ENCODE results near the gene SLC13A1.
"Not testable (repeated sequence)": the region's sequence is repeated elsewhere in the genome, so short reads cannot be mapped to it uniquely, and the experiment has no call there.

SLC13A1 gene

DNA sequence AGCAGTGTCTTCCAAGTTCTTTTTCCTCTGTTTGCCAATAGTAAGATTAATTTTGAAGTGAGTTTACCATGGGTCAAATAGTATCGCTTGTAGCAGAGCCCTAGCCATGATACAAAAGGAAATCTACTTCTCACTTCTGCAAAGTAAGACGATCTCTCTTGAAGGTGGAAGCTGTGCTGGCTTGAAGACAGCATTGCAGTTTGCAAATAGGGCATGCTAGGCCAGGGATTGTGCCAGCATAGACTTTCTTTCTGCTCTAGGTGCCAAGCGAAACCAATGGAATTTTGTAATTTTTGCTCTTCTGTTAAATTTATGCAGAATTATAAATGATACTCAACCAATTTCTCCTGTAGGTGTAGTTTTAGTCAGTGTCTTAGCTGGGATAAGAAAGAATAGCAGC, 74.5 kb downstream of the SLC13A1 start:
- DNase-seq: no peak

DNA sequence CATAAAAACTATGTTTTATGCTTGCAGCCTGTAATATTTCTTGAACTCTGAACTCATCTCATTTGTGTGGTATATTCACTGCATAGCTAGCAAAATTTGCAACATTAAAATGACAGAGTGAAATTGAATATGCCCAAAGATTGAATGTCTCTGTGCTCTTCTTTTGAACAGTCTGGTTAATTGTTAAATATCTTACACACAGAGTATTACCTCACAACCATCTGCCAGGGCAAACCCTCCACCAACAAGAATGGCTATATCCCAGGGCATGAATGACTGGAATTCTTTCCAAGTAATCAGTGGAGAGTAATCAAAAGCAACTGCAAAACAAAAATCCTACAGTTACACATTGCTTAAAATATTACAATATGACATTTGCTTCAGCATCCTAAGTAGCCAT, 76.9 kb downstream of the SLC13A1 start:
- no peak for DNase-seq

DNA sequence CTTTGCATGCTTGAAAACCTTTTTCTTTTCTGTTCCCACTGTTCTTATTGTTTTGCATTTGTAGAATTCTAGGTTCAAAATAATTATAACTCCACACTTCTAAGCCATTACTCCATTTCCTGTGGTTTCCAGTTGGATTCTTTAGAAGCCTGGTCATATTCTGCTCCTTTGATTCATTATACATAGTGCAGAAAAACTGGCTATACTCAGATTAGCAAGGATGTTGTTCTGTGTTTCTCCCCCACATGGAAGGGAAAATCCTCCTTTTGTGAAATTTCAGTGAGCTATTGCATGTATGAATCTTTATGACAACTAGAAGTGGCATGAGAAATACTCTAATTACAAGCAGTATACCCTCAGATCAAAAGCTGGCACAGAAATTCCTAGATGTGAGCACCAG, 79.5 kb downstream of the SLC13A1 start:
- DNase-seq: no peak

DNA sequence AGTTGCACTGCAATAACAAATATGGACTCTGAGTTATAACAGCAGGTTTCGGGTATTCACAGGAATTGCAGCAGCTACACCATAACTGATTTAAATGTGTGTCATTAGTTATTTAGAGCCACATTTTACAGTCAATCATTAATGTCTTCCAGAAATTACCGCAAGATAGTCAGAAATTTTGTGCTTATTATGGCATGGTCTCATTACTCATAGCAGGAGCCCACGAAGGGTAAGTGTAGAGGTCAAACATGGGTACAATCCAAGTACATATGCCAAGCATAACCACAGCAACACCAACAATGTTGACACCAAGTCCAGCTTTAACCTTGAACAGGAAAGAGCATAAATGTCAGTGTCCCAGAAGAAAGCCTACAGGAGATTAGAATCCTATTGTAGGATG, 84.4 kb downstream of the SLC13A1 start:
- DNase-seq: no peak

DNA sequence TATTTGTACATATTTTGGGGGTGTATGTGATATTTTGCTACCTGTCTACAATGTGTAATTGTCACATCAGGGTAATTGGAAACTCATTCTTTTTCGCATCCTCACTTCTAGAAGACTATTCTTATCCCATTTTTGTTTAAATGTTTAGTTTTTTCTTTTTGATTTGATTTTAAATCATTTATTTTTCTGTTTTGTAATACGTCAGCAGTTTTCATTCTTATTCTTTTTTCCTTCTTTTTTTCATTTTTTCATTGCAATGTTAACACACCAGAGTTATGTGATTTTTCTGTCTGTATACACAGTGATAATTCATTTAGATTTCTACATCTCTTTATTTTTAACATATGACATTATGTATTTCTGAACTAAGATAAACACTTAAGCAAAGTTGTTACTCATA, 85.5 kb downstream of the SLC13A1 start:
- DNase-seq: no peak

DNA sequence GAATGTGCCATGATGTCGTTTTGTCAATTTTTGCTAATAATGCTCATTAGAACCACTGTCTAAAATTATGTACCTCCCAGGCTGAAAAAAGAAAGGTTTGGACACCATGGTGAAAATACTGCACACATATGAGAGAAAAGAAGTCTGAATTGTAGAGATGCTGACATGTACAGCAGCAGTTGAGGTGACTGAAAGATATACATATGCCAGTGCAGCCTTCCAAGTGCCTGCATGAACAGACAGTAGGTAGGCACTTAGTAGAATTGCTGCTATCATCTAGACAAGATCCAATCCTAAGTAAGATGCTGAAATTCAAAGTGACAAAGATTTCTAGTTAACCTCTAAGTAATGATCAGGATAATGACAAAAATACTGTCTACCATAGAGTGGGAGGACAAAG, 86.9 kb downstream of the SLC13A1 start:
- DNase-seq: no peak

DNA sequence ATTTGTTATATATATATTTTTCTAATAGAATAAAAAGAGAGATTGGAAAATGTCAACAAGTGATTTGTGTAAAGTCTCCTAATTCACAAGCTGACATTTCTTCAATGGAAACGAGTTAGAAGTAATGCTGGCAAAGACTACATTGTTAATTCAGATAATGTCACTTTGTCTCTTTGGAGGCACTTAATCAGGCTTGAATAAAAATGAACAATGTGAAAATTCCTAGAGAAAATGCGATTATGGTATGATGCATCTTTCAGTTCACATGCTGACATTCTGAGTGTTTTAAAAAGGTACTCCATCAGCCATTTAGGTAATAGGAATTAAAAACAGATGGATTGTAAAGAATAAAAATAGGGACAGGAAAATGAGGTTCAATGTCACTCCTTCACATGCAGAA, 100.1 kb downstream of the SLC13A1 start:
- DNase-seq: no peak

DNA sequence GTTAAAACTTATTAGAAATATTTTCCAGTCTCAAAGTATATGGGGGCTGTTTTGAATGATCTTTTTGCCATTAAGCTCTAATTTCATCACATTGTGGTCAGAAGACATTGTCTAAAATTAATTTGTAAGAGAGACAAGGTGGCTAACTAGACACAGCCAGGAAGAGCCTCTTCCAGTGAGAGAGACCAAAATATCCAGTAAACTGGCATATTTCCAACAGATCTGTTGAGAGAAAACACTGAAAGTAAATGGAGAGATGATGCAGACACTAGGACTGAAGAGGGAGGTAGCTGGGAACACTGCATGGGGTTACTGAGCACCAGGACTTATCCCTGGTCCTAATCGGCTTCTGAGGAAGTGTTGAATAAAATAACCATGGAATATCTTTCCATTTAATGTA, 102.8 kb downstream of the SLC13A1 start:
- DNase-seq: no peak

DNA sequence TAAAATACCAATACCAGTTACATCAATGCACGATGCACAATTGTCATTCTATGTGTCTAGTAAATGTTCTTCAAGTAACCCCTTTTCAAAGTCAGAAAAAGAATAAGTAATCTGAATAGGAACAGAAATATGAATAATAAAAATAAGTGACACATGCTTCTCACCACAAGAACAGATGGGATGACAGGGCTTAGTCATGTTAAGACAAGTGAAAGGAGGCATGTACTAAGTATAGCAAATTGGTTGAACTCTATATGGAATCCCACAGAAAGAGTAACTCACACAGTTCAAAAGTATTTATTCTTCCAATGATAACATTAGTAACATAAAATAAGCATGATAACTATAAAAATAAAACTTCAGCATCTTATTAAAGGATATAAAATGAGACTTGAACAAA, 103.3 kb downstream of the SLC13A1 start:
- no peak for DNase-seq

DNA sequence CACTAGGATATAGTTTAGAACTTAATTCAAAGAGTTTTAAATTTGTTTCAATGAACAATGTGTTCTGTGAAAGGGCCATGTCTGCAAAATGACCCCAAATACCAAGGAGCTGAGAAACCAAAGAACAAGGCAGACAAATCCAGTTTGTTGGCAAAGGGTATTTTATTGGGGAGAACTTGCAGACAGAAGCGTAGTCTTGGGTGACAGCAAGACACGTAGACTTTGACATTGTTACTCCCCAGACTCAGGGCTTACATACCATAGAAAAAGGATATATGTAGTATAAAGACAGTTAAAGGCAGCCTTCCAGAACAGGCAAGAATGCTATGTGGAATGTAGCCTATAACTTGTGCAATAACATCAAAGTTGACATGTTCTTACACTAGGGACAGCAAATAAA, 109.3 kb downstream of the SLC13A1 start:
- DNase-seq: no peak

DNA sequence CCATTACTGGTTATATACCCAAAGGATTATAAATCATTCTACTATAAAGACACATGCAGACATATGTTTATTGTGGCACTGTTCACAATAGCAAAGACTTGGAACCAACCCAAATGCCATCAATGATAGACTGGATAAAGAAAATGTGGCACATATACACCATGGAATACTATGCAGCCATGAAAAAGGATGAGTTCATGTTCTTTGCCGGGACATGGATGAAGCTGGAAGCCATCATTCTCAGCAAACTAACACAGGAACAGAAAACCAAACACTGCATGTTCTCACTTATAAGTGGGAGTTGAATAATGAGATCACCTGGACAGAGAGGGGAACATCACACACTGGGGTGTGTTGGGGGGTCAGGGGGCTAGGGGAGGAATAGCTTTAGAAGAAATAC, 112.9 kb downstream of the SLC13A1 start:
- DNase-seq: not testable (repeated sequence)

DNA sequence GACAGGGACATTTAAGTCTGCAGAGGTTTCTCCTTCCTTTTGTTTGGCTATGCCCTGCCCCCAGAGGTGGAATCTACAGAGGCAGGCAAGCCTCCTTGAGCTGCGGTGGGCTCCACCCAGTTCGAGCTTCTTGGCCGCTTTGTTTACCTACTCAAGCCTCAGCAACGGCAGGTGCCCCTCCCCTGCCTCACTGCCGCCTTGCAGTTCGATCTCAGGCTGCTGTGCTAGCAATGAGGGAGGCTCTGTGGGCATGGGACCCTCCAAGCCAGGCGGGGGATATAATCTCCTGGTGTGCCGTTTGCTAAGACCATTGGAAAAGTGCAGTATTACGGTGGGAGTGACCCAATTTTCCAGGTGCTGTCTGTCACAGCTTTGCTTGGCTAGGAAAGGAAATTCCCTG, 114.9 kb downstream of the SLC13A1 start:
- not testable (repeated sequence) for DNase-seq

DNA sequence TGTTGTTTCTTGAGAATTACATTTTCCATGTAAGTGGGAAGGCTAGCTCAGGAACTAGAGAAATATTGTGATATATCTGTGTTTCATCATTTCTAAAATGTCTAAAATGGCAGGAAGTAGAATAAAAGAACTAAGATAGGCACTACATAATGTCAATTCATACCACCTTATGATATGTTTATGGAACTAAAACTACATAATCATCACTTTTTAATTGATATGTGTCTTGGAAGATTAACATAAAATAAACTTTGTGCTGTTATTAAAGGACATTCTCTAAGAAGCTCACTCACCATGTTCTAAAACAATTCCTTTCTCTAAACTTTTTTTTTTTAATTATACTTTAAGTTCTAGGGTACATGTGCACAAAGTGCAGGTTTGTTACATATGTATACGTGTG, 120.7 kb downstream of the SLC13A1 start:
- no peak for DNase-seq

DNA sequence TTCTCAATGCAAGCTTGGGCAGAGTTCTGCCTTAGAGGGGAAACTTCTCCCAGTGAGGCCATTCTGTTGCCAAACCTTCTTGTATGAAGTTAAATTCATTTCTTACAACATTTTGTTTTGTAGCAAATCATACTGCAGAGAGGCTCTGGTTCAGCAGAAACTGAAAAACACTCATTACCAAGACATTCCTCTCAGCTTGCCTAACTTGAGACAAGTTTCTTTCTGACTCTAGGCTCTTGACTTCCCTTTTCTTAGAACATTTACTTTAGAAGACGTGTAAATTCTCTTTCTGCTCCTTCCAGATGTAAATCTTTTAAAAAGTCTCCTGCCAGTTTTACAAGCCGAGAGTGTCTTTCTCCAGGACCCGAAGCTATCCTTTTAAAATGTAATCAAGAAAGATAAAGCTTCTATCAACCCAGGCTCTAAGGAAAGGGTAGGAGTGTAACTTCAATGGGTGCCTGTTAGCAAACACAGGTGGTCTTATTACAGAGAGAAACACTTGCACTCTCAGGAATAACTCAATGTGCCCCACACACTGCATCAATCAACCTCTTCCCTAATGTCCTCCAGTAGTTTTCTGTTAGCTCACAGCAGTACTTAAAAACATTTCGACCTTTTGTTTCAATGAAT, 123.8 kb downstream of the SLC13A1 start:
- no peak for DNase-seq

DNA sequence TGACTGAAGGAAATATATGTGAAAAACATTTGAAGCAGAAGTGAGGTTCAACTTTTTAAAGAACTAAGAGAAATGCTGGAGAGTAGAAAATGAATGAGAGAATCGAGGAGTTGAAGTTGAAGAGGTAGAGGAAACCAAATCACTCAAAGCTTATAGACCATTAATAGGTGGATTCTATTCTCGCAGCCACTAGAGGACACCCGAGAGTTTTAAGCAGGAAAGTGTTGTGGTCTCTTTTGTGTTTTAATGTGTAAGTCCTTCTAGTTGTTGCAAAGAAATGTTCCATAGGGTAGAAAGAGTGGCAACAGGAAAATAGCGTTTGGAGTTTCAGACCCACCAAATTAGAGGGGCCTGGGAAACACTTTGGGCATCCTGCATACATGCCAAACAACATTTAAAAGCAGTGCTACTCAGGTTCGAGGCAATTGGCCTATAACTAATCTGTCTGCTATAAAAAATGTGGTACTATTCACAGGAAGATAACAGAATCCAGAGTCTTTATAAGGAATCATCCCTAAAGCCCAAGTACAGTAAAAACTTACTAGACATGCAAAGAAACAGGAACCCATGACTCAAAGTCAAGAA, 129.0 kb downstream of the SLC13A1 start:
- DNase-seq: no peak

DNA sequence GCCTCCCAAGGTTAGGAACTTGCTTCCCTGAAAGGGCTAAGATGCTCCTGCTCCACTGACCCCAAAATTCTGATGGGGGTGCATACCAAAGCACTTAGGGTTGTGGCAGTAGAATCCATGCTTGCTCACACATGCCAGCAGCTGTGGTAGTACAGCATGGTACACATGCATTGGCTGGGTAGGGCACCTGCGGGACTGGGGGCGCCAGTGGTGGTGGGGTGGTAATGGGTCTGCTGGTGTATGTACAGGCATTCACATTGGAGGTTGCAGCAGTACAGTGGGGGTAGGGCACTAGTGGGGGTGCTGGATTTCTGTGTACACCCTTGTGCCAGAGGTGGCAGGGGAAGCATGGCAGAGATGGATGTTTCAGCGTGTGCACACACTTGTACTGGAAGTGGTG, 132.0 kb downstream of the SLC13A1 start:
- no peak for DNase-seq
